Stimulated activated CD8-positive, alpha-beta memory T cell treated with anti-CD3 and anti-CD28 coated beads, Interleukin-4, amount 100 ng/mL, for 48 hours (primary cell): ENCODE measurements around the gene MAGIX.
A peak's percentile ranks its signal among the peaks of the same experiment; 100 is the strongest.
"Not testable (repeated sequence)": the region's sequence is repeated elsewhere in the genome, so short reads cannot be mapped to it uniquely, and the experiment has no call there.

Source experiments
- DNase-seq: peaks from one replicate; pipeline ENCODE4 v3.0.0-alpha.2; 2020

Gene MAGIX

DNA sequence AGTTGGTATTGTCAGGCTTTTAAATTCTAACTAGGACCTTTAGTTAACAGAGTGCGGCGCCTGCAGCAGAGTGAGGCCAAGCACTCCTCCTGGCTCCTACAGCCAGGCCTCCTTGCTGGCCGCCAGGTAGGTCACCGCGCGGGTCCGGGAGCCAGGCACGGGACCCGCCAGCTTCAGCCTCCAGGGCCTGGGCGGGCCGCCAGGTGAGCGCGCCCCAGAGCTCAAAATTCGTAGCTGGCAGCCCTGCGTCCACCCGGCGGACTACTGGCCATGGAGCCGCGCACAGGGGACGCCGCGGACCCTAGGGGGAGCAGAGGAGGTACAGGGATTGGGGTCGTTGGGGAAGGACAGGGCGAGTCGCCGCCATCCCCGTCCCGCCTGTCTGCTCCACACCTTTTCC is at the start of gene MAGIX:
MAGIX (plus strand) TSS at position 139 of the 400 bp plus-strand sequence; CDS start at position 271, 132 bp downstream.
- no peak for DNase-seq

DNA sequence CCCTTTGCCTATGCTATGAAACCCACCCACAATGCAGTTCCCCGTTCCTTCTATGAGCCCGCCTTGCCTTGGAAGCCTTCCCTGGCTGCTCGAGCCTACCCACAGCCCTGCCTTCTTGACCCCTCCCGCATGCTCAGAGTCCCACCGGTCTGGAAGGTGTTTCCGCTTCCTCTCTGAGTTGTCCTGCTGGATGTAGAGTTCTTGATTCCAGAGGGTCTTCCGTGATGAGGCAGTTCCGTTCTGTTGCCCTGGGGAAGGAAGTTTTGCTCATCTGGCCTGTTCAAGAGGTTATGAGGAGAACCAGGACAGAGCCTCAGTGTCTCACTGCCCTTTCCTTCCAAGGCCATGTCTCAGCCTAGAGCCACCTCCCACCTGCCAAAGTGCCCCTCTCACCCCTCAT is 46.5 kb upstream of the MAGIX start:
- no peak for DNase-seq

DNA sequence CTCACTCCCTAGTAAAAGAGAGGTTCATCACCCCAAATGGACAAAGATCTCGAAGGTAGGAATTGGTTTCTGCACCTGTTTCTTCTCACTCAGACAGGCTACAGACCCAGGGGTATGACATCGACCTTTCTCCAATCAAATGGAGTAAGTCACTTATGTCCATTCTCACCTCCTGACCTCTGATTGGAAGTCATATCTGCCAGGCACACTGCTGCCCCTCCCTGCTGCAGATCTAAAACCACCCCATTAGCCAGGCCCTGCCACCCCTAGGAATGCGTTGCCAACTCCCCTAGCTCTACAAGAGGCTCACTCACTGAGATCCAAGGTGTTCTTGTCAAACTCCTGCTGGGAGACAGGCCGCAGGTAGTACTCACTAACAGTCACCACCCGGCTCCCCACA is 45.8 kb upstream of the MAGIX start:
- DNase-seq, result no peak

DNA sequence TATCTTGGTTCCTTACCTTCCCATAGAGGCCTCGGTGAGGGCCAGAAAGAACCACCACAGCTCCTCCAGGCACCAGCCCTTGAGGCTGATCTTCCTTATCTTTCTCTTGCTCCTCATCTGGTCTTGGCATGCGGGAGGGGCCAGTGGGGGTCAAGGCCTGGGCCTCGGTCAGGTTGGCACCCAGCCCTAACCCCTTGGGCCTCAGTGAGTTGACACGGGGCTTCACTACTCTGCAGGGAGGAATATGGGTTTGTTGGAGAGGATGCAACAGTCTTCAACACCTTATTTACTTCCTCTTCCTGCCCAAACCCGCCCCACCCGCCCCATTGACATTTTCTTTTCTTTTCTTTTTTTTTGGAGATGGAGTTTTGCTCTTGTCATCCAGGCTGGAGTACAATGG is 45.0 kb upstream of the MAGIX start:
- no peak for DNase-seq

DNA sequence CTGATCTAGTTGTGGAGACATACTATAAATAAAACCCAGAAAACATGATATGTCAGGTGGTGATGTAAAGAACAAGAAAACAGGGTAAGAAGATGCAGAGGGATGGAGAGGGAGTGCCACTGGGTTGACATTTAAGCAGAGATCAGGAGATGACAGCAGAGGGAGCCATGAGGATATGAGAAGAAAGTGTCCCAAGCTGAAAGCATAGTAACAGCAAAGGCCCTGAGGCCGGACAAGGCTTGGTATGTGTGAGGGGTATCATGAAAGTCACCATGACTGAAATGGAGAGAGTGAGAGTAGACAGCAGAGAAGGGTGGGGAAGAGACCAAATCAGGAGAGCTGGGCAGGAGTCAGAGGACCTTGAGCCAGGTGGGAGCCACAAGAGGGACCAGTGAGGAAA is 42.5 kb upstream of the MAGIX start:
- no peak for DNase-seq

DNA sequence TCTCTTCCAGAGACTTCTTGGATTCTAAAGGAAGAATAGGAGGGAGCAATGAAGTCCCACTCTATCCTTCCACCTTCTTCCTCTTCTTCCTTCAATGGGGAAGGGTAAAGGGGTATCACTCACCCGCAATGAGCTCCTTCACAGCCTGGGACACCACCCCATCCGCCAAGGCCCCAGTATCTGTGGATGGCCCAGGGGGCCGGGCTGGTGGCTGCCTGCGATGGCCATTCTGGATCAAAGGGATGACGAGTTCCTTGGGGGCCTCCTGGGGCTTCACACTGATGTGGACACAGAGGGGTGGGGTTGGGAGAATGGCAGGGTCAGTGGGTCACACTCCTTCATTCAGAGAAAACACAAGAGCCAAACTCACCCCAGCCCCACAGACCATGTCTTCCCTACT is 40.1 kb upstream of the MAGIX start:
- no peak for DNase-seq

DNA sequence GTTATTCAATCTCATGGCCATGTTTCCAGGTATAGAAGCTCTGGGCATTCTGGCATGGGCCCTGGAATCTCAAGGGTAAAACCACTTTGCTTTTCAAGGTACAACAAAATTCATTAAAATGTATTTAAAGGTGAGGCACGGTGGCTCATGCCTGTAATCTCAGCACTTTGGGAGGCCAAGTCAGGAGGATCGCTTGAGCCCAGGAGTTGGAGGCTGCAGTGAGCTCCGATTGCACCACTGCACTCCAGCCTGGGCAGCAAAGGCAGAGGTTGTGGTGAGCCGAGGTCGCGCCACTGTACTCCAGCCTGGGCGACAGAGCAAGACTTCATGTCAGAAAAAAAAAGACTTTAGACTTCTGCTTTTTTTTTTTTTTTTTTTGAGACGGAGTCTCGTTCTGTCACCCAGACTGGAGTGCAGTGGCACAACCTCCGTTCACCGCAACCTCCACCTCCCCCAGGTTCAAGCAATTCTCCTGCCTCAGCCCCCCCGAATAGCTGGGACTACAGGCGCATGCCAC is 34.8 kb upstream of the MAGIX start:
- DNase-seq, result not testable (repeated sequence)

DNA sequence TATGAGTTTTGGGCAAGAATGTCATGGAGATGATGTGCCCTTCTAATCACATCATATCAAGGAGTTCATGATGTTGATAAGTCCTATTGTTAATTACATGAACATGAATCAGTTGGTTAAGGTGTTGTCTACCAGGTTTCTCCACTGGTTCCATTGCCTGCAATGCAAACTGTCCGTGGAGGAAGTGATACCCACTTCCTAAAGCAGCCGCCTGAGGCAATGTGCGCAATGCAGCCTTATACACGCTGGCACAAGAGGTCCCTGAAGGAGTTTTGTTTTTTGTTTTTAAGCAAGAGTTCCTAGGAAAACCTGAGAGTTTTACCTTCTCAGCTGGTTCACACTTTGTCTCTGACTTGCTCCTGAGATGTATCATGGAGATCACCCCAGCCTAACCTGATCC is 33.1 kb upstream of the MAGIX start:
- DNase-seq, result no peak

DNA sequence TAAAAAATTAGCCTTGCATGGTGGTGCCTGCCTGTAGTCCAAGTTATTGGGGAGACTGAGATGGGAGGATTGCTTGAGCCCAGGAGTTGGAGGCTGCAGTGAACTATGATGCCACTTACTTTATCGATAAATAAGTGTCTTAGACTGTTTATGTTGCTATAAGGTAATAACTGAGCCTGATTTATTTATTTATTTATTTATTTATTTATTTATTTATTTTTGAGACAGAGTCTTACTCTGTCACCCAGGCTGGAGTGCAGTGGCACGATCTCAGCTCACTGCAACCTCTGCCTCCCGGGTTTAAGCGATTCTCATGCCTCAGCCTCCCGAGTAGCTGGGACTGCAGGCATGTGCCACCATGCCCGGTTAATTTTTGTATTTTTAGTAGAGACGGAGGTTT is 30.3 kb upstream of the MAGIX start:
- DNase-seq, result not testable (repeated sequence)

DNA sequence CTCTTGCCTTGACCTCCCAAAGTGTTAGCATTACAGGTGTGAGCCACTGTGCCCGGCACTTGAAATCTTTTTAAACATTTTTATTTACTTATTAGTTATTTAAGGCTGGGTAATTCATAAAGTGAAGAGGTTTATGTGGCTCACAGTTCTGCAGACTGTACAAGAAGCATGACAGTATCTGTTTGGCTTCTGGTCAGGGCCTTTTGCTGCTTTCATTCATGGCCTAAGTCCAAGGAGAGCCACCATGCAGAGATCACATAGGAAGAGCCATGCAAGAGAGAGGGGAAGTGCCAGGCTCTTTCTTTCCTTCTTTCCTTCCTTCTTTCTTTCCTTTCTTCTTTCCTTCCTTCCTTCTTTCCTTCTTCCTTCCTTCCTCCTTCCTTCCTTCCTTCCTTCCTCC is 28.8 kb upstream of the MAGIX start:
- no peak for DNase-seq

DNA sequence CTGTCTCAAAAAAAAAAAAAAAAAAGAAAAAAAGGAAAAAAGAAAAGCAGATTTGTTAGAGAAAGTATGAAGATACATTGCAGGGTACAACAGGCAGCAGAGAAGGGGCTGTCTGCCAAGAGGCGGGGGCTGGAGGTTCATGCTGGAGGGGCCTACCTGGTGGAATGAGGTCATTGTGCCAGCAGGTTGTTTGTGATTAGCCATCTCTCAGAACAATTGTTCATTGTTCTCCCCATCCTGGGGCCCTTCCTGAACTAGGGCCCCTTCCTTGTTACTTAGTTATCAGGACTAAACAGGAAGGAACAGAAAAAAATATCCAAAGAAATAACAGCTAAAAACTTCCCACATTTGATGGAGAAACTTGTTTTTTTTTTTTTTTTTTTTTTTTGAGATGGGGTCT is 25.1 kb upstream of the MAGIX start:
- DNase-seq, result no peak

DNA sequence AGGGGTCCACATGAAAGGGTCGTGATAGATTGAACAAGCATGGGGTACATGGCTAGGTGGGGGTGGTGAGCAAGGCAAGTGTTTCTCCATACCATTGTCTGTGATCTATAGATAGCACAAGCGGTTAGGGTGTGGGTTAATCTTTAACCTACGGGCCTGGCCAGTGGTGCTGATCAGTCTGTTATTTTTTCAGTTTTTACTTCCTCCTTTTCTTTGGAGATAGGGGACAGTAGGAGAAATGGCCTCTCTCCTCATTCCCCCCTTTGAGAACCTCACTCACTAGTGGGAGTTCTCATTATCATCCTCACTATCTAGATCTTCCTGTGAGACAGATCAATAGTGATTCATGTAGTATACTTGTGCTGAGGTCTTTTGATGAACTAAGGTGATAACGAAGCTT is 22.8 kb upstream of the MAGIX start:
- DNase-seq, result no peak

DNA sequence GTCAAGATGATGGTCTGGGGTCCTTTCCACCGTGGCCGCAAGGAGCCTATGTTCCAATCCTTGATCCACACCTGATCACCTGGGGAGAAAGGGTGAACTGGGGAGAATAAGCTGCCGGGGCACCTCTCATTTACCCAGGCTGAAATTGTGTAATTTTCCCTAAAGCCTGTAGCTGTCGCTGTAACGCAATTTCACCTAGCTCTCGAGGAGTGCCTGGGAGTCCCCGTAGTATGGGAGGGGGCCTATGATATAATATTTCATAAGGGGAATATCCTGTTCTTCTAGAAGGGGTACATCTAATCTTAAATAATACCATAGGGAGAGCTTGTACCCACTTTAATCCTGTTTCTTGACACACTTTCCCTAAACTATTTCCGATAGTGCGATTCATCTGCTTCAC is 20.3 kb upstream of the MAGIX start:
- DNase-seq, result not testable (repeated sequence)

DNA sequence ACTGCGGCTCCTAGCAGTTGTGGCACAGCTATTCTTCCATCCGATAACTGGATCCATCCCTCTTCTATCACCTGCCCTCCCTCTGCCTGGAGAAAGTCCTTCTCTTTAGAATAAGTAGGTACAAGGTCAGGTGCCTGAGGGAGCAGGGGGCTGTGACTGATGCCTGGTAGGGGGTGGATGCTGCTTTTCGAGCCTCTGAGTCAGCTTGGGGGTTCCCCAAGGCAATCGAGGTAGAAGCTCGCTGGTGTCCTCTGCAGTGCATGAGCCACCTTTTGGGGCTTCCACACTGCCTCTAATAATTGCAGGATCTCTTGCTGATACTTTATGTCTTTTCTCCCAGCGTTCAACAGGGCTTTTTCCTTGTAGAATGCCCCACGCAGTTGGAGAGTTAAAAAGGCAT is 19.4 kb upstream of the MAGIX start:
- not testable (repeated sequence) for DNase-seq

DNA sequence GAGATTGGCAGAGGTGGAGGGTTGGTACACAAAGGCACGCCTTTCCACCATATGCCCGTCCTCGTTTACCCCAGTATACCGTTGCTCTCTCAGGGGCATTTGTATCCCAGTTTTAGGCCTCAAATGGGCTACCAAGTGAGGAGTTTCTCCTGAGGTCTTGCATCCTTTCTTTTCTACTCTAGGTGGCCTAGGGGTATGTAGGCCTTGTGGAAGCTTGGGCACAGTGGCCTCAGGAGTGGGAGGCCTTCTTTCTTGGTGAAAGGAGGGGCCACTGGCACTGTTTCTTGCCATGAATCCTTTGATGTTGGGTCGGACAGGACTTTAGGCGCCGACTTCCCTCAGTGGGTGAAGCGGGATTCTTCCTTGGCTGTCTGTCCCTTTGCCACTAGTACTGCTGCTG is 15.3 kb upstream of the MAGIX start:
- no peak for DNase-seq

DNA sequence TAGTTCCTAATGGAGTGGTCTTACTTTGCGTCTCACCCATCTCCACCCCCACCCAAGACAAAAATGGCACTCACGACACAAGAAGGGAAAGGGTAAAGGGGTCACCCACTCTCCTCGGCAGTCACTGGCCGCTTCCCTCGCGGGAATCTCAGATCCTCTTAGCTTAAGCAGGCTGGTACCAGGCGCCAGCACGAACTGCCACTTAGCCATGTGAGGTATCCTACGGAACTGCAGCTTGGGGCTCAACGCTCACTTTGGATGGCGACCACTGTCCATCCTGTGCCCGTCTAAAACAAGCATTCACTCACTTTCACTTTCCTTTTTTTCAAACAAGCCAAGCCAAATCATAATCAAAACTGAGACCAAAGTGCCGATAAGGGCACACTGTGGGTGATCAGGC is 14.6 kb upstream of the MAGIX start:
- no peak for DNase-seq

DNA sequence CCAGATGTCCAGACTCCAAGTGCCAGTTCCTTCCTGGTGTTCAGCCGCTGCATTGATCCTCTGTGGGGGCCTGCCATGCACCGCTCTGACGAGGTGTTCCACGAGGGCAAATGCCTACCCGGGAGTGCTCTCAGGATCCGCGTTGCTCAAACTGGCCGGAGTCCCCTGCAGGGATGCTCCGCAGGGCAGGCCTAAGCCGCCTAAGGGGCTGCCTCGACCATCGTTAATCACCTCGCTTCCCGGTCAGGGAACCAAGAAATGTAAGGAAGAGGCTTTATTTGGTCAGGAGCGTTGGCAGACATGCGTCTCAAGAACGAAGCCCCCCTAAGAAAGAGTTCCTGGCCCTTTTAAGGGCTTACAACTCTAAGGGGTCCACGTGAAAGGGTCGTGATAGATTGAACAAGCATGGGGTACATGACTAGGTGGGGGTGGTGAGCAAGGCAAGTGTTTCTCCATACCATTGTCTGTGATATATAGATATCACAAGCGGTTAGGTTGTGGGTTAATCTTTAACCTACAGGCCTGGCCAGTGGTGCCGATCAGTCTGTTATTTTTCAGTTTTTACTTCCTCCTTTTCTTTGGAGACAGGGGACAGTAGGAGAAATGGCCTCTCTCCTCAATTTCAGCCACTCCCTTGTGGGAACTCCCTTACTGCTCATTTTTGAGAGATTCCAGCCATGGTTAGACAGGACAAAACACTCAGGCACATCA is 14.0 kb upstream of the MAGIX start:
- not testable (repeated sequence) for DNase-seq

DNA sequence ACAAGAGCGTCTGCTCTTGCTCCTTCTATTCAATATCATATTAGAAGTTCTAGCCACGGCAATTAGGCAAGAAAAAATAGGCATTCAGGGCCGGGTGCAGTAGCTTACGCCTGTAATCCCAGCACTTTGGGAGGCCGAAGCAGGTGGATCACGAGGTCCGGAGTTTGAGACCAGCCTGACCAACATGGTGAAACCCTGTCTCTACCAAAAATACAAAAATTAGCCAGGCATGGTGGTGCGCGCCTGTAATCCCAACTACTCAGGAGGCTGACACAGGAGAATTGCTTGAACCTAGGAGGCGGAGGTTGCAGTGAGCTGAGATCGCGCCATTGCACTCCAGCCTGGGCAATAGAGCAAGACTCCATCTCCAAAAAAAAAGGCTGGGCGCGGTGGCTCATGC is 13.3 kb upstream of the MAGIX start:
- DNase-seq, result not testable (repeated sequence)

DNA sequence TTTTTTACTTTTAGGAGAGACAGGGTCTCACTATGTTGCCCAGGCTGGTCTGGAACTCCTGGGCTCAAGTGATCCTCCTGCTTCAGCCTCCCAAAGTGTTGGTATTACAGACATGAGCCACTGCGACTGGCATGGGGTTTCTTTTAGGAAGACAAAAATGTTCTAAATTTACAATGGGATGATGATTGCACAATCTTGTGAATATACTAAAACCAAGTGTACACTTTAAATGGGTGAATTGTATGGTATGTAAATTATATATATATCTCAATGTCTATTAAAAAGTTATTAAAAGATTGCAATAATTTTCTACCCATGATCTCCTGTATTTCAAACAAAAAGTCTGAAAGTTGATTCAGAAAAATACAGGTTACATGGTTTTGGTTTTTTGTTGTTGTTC is 9.1 kb upstream of the MAGIX start:
- no peak for DNase-seq

DNA sequence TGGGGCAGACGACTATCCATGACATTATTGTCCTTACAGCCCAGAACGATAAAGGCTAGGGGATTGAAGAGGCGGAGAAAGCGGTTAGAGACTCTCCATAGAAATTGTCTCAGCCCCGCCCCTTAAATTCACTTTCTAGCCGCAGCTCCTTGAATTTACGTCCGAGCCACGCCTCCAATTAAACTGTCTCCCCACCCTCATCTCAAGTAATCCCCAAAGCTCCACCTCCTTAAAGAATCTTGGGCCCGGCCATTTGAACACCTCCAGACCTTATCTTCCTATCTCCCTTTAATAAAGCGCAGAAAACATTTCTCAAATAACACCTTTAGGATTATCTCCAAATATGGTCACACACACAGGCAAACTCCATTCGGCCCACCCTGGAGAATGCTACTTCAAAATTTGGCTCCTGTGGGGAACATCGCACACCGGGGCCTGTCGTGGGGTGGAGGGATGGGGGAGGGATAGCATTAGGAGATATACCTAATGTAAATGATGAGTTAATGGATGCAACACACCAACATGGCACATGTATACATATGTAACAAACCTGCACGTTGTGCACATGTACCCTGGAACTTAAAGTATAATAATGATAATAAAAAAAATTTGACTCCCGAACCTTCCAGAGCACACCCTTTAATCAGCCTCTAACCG is 7.2 kb upstream of the MAGIX start:
- peak; percentile 43 for DNase-seq

DNA sequence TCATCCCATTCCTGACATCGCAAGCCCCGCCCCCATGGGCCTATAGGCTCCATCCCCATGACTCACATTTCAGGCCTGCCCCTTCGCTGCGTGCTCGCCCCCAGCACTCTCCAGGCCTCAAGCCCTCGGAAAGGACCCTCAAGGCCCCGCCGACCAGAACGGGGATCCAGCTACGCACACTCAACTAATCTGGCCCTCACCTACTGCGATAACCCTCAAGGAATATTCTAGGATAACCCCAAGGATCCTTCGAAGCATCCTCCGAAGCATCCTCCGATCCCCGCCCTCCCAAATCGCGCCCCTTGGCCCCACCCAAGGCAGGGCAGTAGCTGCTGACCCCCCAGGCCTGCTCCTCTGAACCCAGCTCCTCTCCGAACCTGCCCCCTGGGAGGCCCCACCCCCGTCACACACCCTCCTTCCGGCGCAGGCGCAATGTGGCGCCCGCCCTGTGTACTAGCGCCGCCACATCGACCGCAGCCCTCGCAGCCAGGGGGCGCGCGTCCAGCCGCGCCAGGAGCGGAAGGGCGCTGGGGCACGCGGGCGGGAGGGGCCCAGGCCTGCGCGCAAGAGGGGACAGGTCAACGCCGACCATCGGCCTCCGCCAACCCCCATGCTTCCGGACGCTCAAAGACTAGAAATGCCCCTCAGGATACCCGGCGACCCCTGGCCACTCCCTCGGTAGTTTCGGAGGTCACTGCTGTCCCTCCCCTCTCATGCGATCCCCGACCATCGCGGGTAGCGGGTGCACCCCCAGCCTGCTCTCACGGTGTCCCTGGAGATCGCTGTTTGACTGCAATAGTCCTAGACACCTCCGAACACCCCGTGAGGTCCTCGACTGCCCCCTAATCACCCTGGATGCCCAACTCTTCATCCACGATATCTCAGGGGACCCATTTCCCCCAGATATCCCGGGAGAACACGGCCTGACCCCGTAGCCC is 6.4 kb upstream of the MAGIX start:
- peak; percentile 88 for DNase-seq

DNA sequence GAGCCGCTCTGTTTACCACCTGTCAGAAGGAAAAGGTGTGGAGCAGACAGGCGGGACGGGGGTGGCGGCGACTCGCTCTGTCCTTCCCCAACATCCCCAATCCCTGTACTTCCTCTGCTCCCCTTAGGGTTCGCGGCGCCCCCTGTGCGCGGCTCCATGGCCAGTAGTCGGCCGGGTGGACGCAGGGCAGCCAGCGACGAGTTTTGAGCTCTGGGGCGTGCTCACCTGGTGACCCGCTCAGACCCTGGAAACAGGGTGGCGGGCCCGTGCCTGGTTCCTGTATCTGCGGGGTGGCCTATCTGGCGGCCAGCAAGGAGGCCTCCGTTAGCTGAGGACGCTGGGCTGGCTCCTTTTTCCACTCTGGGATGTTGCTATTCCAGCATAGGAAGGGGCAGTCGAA is 5.4 kb upstream of the MAGIX start:
- DNase-seq, result no peak

DNA sequence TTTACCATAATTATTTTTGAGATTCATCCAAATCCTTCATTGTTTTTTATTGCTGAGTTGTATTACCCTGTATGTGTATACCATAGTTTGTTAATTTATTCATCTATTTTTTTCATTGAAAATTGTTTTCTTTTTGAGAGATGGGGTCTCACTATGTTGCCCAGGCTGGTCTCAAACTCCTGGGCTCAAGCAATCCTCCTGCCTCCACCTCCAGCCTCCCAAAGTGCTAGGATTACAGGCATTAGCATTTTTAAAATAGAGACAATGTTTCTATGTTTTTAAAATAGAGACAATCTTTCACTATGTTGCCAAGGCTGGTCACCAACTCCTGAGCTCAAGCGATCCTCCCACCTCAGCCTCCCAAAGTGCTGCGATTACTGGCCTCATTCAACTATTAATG is 1.6 kb upstream of the MAGIX start:
- DNase-seq, result no peak

DNA sequence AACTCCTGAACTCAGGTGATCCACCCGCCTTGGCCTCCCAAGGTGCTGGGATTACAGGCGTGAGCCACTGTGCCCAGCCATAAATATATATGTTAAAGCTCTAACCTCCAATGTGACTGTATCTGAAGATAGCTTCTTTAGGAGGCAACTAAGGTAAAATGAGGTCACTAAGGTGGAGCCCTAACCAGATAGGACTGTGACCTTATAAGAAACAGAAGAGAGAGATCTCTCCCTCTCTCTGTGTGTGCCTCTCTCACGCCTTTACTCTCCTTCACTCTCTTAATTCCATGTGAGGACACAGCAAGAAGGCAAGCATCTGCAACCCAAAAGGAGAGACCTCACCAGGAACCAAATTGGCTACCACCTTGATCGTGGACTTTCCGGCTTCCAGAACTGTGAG is 926 bp upstream of the MAGIX start:
- DNase-seq, result no peak
